H1 (cell line): ENCODE results near the gene PARK7.

ENCODE experiments used
- ASH2L ChIP-seq: fragments of 200-600, 300-600 bp; sonication (generic); IDR thresholded peaks from one replicate; pipeline ENCODE4 v1.7.1; 2017; ENCODE audit warnings: low read length
- EP300 ChIP-seq, 2 experiments: IDR thresholded peaks; 1 replicate in 1 of 2; 2 replicates in 1 of 2; pipeline ENCODE4 v1.6.1; 2011 to 2012; ENCODE audit warnings: low read depth in 2 of 2, low read length in 2 of 2, mild to moderate bottlenecking in 2 of 2, borderline replicate concordance in 1 of 2, inconsistent platforms in 1 of 2, moderate library complexity in 1 of 2
- HDAC2 ChIP-seq, 2 experiments: fragments of 300-600 bp in 1 of 2; sonication (generic) in 1 of 2; IDR thresholded peaks; 2 replicates each; pipeline ENCODE4 v1.6.1; 2011 to 2012; ENCODE audit warnings: low read depth in 2 of 2, low read length in 2 of 2, mild to moderate bottlenecking in 2 of 2, moderate library complexity in 2 of 2, borderline replicate concordance in 1 of 2, inconsistent platforms in 1 of 2
- POLR2A ChIP-seq, 2 experiments: IDR thresholded peaks; 1 replicate in 1 of 2; 2 replicates in 1 of 2; pipeline ENCODE4 v1.6.1; 2011; ENCODE audit warnings: low read depth in 2 of 2, low read length in 2 of 2, mild to moderate bottlenecking in 2 of 2; ENCODE audit errors: control extremely low read depth in 1 of 2
- RFX5 ChIP-seq: IDR thresholded peaks from 2 replicates; pipeline ENCODE4 v1.6.1; 2011; ENCODE audit warnings: low read depth, low read length, improper control_type of control experiment, borderline replicate concordance
- SP1 ChIP-seq: IDR thresholded peaks from 2 replicates; pipeline ENCODE4 v1.6.1; 2011; ENCODE audit warnings: low read depth, low read length
- TF ChIP-seq, protein P1 (sequence below): IDR thresholded peaks from 2 replicates; pipeline ENCODE4 v1.6.1; 2012; ENCODE audit warnings: inconsistent platforms
- TF ChIP-seq, protein P2 (sequence below): IDR thresholded peaks from 2 replicates; pipeline ENCODE4 v1.6.1; 2011; ENCODE audit warnings: low read length, improper control_type of control experiment
- TF ChIP-seq, protein P3 (sequence below), 3 experiments: IDR thresholded peaks; 1 replicate in 2 of 3; 2 replicates in 1 of 3; pipeline versions ENCODE4 v1.5.1 to v1.6.1; 2011; ENCODE audit warnings: low read length in 3 of 3, mild to moderate bottlenecking in 3 of 3, inconsistent platforms in 2 of 3, low read depth in 1 of 3, moderate library complexity in 1 of 3; ENCODE audit not compliant: insufficient read depth in 1 of 3; ENCODE audit errors: control extremely low read depth in 1 of 3

DNA sequence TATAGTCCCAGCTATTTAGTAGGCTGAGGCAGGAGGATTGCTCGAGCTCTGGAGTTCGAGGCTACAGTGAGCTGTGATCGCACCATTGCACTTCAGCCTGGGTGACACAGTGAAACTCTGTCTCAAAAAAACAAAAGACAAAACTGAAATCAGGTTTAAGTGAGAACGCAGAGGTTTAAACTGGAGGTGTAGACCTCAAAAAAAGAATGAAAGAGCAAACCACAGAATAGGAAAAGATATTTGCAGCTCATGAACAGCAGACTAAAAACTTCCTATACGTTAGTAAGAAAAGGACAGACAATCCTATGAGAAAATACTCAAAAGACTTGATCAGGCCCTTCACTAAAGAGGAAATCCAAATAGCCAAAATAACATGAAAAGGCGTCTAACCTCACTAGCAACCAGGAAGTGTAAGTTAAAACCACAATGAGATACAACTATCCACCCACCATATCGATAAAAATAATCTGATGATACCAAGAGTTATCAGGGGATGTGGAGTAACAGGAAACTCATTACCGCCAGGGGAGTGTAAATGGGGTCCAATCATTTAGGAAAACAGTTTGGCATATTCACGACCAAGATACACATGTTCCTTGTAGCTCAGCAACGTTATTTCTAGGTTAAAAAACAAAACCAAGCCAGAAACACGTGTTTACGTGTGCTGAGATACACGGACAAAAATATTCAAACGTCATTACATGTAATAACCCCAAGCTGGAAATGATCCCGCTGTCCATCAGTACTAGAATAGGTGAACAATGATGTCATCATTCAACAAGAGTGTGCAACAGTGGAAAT is 30.7 kb upstream of the PARK7 start:
- TF ChIP-seq, protein P1, sequence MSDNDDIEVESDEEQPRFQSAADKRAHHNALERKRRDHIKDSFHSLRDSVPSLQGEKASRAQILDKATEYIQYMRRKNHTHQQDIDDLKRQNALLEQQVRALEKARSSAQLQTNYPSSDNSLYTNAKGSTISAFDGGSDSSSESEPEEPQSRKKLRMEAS = no peak
- TF ChIP-seq RFX5 = no peak
- TF ChIP-seq, protein P2, sequence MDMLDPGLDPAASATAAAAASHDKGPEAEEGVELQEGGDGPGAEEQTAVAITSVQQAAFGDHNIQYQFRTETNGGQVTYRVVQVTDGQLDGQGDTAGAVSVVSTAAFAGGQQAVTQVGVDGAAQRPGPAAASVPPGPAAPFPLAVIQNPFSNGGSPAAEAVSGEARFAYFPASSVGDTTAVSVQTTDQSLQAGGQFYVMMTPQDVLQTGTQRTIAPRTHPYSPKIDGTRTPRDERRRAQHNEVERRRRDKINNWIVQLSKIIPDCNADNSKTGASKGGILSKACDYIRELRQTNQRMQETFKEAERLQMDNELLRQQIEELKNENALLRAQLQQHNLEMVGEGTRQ = no peak
- no peak for TF ChIP-seq SP1
- TF ChIP-seq HDAC2 (IDR thresholded peaks at IDR 0.05; ENCODE audit: borderline replicate concordance in 1 of 2, low read depth in 2 of 2, low read length in 2 of 2) = no peak
- no peak for TF ChIP-seq ASH2L
- TF ChIP-seq, protein P3, sequence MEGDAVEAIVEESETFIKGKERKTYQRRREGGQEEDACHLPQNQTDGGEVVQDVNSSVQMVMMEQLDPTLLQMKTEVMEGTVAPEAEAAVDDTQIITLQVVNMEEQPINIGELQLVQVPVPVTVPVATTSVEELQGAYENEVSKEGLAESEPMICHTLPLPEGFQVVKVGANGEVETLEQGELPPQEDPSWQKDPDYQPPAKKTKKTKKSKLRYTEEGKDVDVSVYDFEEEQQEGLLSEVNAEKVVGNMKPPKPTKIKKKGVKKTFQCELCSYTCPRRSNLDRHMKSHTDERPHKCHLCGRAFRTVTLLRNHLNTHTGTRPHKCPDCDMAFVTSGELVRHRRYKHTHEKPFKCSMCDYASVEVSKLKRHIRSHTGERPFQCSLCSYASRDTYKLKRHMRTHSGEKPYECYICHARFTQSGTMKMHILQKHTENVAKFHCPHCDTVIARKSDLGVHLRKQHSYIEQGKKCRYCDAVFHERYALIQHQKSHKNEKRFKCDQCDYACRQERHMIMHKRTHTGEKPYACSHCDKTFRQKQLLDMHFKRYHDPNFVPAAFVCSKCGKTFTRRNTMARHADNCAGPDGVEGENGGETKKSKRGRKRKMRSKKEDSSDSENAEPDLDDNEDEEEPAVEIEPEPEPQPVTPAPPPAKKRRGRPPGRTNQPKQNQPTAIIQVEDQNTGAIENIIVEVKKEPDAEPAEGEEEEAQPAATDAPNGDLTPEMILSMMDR (IDR thresholded peaks at IDR 0.05; ENCODE audit: control extremely low read depth in 1 of 3, insufficient read depth in 1 of 3, low read depth in 1 of 3, low read length in 3 of 3) = no peak
- no peak for TF ChIP-seq EP300 (IDR thresholded peaks at IDR 0.05; ENCODE audit: borderline replicate concordance in 1 of 2, low read depth in 2 of 2, low read length in 2 of 2)
- no peak for TF ChIP-seq POLR2A (IDR thresholded peaks at IDR 0.05; ENCODE audit: control extremely low read depth in 1 of 2, low read depth in 2 of 2, low read length in 2 of 2)
